ENCODE data around the gene SNTG2.

- TF ChIP-seq ZBTB33 (IDR thresholded peaks at IDR 0.05) (no peak), CTCF (IDR thresholded peaks at IDR 0.05; ENCODE audit: low read depth, low read length, missing input control) (no peak), NR2F2 (IDR thresholded peaks at IDR 0.05) (no peak), MAX (IDR thresholded peaks at IDR 0.05) (no peak), JUND (IDR thresholded peaks at IDR 0.05) (no peak), REST (IDR thresholded peaks at IDR 0.05) (no peak), SP1 (IDR thresholded peaks at IDR 0.05) (no peak), EGR1 (IDR thresholded peaks at IDR 0.05; ENCODE audit: low read depth in 2 of 2) (no peak), GABPA (IDR thresholded peaks at IDR 0.05 in 1 of 2, conservative IDR thresholded peaks at IDR 0.05 in 1 of 2) (no peak), FOXA1 (IDR thresholded peaks at IDR 0.05) (no peak), RAD21 (IDR thresholded peaks at IDR 0.05) (no peak)
Observed at GRCh38 chr2:1028831-1029230, 78.2 kb downstream of the SNTG2 start.
